Right kidney (tissue), 1 donor: ENCODE data around the gene CNTN5.

ENCODE experiments used
- DNase-seq: peaks from one replicate; pipeline ENCODE4 v3.0.0-alpha.2; 2016

The CNTN5 gene

DNA sequence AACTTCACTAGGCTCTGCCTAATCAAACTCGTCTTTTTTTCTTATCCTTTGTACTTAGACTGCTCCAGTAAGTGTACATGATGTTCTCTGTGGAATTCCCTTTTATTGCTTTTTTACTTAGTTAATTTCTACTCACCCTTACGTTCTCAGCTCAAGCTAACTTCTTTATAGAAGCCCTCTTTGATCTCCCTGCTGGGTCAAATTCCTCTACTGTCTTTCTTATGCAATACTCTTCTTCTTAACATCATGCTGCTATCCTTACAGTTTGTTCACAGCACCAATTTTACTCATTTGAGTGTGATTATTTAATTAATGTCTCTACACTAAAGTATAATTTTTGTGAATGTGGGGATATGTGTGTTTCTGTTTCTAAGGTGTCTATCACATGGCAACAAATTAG lies 498.3 kb downstream of the CNTN5 start:
- DNase-seq: no peak

DNA sequence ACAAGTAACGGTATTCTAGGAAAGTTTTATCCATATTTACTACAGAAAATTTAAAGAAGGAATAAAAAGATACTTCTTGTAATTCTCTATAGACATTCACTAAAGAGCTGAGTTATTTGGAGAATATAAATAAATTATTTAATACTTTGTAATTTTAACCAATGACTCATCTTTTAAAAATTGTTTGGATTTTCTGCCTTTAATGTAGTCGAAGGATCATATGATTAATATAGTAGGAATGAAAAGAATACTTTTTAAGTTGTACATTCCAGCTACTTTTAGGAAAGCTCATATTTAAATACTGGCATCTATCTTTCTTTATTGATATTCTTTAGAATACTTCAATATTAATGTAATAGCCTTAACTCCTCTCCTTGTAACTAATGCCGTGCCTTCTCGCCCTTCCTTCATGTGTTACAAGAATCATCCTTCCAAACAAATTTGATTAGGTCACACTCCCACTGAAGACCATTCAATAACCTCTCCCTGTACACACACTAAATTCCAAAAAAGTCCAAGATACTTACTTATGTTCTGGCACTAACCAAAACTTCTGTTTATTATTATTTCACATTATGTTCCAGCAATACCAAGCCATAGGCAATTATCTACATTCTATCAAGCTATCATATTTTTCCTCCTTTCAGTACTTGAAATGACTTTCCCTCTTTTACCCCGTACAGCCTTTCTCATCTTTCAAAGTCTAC lies 501.9 kb downstream of the CNTN5 start:
- DNase-seq: no peak

GRCh38 chr11:99531468-99531867 lies 510.7 kb downstream of the CNTN5 start:
- no peak for DNase-seq

DNA sequence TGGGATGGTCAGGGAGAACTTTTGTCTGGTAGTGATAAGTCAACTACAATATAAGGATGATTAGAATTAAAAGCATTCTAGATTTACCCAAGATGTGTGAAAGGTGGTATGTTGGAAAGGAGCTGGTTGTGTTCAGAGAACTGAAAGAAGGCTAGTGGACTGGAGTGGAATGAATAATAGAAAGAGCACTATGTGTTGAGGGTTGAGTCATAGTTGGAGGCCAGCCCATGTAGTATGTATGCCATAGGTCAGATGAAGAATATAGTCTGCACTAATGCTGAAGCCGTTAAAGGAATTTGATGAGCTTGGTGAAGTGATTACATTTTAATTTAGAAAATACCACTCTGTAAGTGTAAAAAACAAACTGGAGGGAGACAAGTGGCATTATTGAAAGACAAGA lies 514.1 kb downstream of the CNTN5 start:
- no peak for DNase-seq

- no peak for DNase-seq
Observed at GRCh38 chr11:99535406-99535805, 514.7 kb downstream of the CNTN5 start.

- DNase-seq: no peak
Observed at GRCh38 chr11:99535819-99536218, 515.1 kb downstream of the CNTN5 start.

GRCh38 chr11:99537681-99538080 lies 516.9 kb downstream of the CNTN5 start:
- DNase-seq: no peak

DNA sequence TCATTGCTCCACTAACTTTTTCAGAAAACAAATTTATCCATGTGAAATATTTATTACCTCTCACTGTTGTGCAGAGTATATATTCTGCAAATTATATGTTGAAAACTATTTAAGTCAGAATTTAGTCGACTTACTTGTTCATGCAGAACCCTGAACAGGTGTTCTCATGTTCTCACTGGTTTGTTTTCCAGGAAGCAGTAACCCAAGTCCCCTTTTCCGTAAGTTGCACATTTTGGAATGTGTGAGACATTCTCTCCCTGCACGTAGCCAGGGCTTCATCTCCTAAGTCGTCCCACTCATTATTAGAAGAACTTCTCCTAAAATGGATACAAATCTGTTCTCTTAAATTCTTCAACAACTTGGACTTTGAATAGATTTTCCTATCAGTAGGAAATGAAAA lies 524.9 kb downstream of the CNTN5 start:
- DNase-seq: no peak

DNA sequence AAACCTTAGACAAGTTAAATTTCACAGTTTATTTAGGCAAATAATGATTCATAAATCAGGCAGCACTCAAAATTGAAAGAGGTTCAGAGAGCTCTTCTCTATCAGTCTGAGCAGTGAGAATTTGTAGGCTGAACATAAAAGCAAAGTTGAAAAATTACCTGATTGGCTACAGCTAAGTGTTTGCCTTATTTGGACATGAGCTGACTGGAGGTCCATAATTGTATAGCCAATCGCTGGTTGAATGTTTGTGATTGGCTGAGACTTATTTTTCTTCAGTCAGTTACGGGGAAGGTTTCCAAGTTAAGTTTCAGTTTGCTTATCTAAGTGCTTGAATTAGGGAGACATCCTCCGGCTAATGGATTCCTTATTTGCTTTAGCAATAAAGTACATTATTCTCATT lies 527.5 kb downstream of the CNTN5 start:
- no peak for DNase-seq

DNA sequence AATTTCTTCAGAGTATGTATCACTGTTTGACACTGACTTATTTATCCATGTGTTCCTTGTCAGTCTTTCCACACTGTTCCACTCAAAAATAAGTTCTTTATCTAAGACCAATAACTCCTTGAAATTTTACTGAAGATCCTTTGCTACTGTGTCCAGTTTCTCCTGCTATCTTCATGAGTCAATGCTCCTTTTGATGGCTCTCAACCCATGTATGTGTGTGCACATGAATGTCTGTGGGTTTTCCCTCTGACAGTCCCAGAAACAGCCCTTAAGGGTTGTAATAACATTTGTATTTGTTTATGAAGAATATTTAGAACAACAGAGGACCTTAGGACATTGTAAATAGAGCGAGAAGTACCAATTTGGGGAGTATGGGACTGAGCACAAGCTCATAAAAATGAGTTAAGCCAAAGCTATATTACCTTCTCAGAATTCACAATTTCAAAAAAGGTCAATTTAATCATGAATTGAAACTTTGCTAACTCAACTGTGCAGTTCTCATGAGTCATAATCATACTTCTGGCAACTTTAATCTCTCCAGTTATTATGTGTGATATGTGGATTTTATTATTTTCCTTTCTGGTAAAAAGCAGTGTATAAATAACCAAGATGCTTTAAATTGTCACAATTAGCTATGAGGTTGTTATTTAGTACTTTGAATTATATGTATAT lies 533.6 kb downstream of the CNTN5 start:
- DNase-seq: no peak

DNA sequence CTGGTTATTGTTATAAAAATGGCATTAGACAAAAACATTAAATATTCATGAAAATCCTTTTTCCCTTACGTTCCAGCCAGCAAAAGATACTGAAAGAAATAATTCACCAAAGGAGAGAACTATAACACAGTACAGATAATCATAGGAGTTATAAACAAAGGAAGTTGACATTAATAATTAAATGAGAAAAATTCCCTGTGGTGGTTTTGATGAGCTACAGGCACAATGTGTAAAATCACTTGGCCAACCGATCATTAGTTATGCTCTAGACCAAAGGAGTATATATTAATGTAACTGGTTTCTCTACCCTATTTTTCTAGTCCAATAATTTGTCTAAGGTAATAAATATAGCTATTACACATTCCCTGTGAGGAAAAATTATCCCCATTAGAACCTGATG lies 534.7 kb downstream of the CNTN5 start:
- no peak for DNase-seq

DNA sequence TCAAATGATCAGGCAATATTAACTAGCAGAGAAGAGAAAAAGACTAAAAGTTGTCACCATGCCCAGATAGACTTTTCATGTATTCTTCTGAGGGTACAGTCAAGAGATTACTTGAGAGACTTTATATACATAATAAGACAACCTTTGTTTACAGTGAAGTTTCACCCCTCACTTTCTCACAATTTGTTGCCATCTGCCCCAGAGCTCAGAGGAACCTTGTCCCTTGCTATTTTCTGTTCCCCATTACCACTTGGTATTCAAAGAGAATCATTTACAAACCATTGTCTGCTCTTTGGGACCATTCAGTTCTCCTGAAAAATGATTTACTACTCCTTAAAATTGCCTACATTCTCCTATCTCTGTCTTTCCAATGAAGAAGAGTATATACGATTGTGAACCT lies 544.6 kb downstream of the CNTN5 start:
- DNase-seq: no peak

DNA sequence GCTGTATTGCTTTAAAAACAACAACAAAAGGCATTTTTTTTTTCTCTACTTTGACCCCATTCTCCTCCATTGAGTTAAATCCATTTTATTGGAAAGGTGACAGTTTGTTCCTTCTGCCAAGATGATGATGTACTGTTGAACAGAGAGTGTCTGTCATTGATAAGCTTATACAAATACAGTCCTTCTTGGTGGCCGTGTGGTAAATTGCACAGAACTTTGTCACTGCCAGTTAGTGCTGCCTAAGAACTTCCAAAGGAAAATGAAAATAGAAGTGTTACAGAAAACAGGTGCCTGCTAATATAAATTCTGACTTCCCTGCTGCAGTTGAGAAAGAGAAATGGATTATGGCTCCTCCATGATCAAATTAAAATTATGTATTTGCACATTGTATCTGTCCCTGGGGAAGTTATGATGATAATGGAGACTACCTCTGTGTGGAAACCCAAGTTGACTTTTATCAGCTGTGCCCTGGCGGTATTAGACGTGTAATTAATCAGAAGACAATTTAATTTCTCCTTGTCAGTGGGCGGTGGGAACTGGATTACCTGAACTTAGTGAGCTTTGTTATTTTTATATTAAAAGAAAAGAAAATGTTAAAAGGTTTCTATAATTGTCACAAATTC lies 546.7 kb downstream of the CNTN5 start:
- no peak for DNase-seq

- no peak for DNase-seq
Observed at GRCh38 chr11:99568808-99569207, 548.1 kb downstream of the CNTN5 start.

DNA sequence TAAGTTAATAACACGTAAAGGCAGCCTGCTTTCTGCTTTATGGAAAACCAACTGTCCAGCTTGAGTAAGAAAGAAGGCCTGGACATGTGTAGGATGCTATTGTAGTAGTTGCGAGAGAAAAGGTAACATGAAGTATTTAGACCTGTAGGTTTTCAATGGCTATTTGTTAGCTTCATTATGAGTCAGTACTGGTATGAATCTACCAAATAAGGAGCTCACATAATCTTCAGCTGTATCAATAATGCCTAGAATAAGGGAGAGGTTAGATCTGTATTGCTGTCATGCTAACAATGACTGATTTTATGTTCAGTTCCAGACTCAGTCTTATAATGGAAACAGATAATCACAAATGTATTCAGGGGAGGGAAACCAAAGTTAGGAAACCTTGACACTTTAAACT lies 550.3 kb downstream of the CNTN5 start:
- DNase-seq: no peak

DNA sequence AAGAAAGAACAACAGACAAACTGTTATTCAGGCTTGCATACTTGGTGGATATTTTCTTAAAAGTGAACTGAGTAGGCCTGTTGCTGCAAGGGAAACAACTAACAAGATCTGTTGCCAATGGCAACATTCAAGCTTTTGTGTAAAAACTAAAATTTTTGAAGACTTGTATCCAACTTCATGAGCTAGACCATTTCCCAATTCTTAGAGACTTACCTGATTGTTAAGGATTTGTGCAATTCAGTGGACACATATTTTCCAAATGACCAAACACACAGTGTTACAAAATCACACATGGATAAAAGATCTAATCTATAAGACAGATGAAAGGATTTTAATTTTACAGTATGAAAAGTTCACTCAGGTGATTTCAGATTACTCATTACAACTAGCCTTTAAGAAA lies 564.1 kb downstream of the CNTN5 start:
- no peak for DNase-seq

- DNase-seq: no peak
Observed at GRCh38 chr11:99585606-99586005, 564.9 kb downstream of the CNTN5 start.

DNA sequence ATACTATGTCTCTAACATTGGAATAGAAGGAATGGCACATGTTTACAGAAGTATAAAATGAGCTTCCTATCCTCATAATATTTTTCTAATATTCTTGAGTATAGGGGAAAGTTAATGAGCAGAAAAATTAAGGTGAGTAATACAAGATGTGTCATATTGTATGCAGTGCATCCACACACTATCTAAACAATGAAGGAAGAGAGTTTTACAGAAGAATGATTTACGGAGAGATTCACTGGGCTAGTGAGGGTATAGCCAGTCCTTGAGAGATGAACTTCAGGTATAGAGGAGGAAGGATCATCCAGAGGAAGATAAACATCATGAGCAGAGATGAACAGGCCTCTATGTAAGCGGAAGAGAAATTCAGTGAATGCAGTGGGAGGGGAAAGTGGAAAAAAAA lies 569.0 kb downstream of the CNTN5 start:
- no peak for DNase-seq

- DNase-seq: no peak
Observed at GRCh38 chr11:99592266-99592665, 571.5 kb downstream of the CNTN5 start.

GRCh38 chr11:99593197-99593596 lies 572.4 kb downstream of the CNTN5 start:
- DNase-seq: no peak

- no peak for DNase-seq
Observed at GRCh38 chr11:99601179-99601578, 580.4 kb downstream of the CNTN5 start.

- no peak for DNase-seq
Observed at GRCh38 chr11:99614352-99614751, 593.6 kb downstream of the CNTN5 start.

GRCh38 chr11:99630629-99631028 lies 609.9 kb downstream of the CNTN5 start:
- DNase-seq: no peak

DNA sequence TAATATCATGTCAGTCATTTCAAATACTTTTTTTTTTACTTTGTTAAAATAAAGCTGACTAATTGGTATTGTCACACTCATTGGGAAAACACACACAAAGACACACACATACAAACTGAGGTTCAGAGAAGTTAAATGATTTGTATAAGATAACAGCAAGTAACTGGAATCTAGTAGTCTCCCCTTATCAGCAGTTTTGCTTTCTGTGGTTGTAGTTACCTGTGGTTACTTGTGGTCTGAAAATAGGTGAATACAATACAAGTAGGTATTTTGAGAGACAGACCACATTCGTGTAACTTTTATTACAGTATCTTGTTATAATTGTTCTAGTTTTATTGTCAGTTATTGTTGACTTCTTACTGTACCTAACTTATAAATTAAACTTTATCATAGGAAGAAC lies 610.9 kb downstream of the CNTN5 start:
- DNase-seq: no peak
